ENCODE data around the gene CHRDL2.
"Not testable (repeated sequence)": the region's sequence is repeated elsewhere in the genome, so short reads cannot be mapped to it uniquely, and the experiment has no call there.

The CHRDL2 gene

DNA sequence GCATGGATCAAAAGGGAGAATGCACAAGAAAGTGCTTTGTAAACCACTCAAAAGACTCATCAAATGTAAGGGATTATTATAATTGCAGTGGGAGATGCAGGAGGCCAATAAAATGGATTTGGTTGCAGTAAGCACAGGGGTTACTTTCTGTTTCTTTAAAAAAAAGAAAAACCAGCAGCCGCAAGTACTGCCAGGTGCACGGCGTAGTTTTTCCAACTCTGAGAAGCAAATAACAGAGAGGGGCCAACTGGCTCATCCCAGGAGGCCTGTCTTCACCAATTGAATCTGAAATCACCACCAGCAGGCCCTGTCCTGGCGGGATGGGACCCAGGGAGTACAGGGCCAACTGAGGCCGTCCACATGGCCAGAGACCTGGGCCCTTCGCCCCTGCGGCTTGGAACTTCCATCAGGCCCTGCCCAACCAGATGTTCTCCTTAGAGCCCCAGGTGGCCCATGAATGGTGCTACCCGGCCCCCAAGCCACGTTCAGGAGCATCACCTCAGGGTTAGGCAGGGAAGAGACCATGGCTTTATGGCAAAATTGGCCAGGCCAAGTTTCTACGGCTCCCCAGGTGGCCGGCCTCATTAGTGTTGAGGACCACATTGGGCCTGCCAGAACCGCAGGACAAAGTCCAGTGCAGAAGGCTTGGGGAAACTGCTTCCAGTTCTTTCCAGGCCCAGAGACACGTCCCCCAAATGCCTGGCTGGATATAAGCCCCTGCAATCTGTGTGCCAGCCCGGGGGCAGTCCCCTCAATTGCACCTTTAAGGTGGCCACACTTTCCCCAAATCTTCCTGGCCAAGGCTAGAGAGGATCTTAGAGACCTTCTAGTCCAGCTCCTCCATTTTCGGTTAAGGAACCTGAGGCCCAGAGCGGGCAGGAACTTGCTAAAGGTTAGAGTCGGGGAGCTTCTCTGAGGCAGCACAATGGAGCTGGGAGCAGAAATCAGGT lies 61.7 kb downstream of the CHRDL2 start:
- DNase-seq: no peak

DNA sequence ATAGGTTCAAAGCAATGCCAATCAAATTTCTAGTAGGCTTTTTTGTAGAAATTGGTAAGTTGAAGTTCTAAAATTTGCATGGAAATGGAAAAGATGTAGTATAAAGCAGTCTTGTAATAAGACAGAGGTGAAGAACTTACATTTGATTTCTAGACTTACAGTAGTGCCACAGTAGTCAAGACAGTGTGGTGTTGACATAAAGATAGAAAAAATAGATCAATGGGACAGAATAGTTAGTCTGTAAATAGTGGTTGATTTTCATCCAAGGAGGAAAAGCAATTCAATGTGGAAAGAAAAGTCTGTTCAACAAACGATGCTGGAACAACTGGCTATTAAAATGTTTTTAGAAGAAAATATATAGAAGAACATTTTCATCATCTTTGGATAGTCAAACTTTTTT lies 67.9 kb downstream of the CHRDL2 start:
- no peak for DNase-seq

DNA sequence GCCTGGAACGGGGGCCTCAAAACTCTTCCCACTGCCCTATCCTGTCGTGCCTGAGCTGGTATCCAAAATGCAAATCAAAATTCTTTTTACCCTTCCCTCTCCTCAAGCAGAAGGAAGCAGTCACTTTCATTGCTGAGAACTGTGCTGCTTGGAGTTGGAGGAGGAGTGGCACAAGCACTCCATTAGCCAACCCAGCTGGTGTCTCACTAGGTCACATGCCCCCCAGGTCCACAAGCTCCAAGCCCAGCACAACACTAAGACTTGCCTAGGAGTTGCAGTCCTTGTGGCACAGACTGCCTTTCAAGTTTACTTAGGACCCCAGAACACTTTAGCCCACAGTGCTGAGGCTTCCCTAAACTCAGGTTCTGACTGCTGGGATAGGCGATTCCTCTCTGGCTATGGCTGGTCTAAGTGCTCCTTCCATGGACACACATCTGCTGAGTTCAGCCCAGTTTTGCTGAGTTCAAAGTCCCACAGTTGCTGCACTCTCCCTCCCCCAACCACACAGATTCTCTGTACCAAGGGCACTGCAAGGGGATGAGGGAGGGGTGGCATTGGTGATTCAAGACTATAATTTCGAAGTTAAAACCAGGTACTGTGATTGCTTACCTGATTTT lies 68.6 kb downstream of the CHRDL2 start:
- DNase-seq: no peak

DNA sequence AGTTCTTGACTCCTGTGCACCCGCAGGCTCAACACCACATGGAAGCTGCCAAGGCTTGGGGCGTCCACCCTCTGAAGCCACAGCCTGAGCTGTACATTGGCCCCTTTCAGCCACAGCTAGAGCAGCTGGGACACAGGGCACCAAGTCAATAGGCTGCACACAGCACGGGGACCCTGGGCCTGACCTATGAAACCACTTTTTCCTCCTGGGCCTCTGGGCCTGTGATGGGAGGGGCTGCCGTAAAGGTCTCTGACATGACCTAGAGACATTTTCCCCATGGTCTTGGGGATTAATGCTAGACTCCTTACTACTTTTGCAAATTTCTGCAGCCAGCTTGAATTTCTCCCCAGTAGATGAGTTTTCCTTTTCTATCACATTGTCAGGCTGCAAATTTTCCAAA lies 72.1 kb downstream of the CHRDL2 start:
- DNase-seq: not testable (repeated sequence)

DNA sequence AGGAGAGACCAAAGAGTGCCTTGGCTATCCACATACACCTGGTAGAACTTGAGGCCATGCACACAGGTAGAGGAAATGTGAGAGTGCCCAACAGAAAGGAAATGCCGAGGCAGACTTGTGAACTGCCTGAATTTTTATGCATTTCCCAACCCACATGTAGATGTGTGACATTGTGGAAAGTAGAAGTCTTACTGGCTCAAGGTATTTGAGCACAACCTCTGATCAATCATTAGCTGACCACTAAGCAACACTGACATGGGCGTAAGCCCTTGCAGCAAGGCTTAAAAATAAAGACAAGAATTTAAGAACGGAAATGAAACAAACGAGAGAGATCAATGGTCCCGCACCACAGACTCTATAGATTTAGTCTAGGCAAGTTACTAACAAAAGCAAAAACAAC lies 76.2 kb downstream of the CHRDL2 start:
- no peak for DNase-seq

DNA sequence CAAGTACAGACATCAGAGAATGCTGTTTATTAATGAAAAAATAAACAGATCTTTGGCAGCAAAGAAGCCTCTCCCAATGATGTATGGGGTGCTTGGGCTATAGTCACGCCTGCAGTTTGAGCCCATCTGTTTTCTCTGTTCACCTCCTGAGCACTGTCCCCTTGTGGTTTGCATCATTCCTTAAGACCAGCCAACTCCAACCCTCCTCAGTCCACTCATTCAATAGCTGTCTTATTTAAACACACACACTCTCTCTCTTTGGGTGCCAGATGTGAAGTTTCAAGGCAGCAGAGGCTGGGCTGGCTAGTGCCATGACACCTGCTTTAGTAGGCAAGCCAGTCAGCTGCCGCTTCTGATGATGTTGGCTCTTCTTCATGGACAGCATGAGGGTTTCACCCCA lies 80.7 kb downstream of the CHRDL2 start:
- no peak for DNase-seq

DNA sequence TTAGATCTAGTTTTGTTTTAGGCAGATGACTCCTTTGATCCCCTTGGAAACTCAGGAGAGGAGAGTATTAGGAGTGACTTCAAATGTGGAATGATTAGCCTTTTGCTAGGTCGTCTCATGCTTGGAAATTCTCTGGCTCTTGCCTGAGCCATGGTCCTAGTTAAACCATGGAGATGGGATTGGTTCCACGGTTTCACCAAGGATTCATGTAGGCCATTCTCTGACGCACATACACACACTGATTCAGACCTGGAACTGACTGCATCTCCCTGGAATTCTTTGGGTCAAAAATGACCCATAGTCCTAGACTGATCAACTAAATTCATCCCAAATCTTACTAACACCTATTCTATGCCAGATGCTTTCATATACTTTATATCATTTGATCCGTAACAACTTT lies 82.3 kb downstream of the CHRDL2 start:
- DNase-seq: no peak

DNA sequence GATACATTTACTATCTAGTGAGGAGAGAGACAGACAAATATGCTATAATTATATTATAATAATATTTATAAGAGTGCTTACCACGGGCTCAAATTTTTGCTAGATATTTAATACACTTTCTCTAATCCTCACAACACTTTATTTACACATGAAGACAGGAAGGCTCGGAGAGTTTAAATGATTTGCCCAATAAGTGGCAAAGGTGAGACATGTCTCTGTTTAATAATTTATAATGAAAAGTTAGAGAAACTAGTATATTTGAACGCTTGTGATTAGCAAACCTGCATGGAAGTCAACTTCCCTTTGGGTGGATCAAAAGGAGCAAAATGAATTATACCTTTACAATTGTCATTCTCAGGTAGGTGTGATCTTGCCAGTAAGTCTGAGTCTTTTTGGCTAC lies 83.4 kb downstream of the CHRDL2 start:
- DNase-seq: no peak

DNA sequence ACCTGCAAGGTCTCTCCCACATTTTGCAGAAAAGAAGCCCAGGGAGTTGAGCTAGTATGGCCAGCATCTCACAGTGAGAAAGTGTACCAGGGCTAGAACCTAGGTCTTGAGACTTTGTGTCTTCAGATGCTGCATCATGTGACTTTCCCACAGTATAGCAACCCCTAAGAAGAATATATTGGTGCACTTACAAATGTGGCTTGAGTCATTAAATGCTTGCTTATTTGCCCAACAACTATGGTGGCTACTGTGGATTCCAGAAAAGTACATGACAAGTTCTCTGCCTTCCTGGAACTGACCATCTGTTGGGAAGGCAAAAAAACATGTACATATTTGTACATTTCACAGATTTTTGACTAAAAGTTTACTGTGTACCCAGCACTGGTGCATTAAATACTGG lies 83.8 kb downstream of the CHRDL2 start:
- DNase-seq: no peak

DNA sequence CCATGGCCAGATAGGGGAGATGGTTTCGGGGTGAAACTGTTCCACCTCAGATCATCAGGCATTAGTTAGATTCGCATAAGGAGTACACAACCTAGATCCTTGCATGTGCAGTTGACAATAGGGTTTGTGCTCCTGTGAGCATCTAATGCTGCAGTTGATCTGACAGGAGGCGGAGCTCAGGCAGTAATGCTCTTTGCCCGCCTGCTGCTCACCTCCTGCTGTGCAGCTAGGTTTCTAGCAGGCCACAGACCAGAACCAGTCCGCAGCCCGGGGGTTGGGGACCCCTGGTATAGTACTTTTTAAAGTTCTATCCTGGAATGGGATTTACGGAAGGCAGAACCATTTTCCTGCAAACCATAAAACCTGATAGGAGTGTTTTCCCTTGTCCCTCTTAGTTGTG lies 84.3 kb downstream of the CHRDL2 start:
- peak; percentile 56 for DNase-seq

Data from NCI-H82 (cell line).